ENCODE measurements around the gene GOT1. TPM values are rescaled to one million over a fixed set of nuclear protein-coding genes. Genes with fewer than 3 reads are reported as not detected.

Gene GOT1
- total RNA-seq, 4 donors from 2014 or later, result 8.6 to 19.9 (median 12.1) TPM

DNA sequence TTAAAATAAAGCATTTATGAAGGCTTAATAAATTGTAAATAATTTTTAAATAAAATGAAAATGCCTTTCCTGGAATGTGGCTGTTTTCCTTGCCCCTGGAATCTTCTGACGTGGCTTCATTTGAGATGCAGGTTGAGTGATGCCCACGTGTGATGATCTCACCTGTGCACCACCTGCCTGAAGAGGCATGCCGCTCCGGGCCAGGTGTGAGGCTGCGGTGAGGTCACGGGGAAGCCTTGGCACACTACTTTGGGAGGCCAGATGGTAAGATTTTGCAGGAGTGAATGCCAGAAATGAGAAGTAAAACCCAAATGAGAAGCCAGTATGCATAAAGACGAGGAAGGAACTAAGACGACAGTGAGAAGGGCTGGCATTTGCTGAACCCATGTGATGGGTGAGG lies 36.2 kb downstream of the GOT1 start:
- WGBS, 2 donors, result 72 to 84% methylated on average over 8 of the region's 8 CpGs

DNA sequence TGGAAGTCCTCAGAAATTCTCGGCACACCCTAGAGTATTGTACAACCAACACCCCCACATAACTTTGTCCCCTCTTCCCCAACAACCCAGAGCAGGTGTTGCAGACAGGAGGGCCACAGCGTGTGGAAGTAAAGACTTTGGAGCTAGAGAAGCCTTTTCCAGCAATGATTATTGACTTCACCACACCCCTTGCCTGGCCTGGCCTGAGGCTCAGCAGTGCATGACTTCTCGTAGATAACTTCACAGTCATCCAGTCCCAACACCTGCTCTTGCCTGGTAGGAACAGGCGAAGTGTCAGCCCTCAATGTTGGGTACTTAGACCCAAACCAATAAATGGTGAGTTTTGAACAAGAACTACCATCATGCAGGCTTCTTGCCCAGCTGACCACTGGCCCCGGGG lies 36.7 kb downstream of the GOT1 start:
- Histone ChIP-seq H3K27me3 (no peaks in the 10 kb centered on the region), H3K9me3 (no peaks in the 10 kb centered on the region), H3K27ac (no peak overlapping the region), H3K36me3 (peaks cover 0 to 45% (median 0%) of the 10 kb centered on the region in 3 donors), H3K4me3 (no peak overlapping the region), H3K4me1 (peaks cover 0 to 5% (median 2%) of the 10 kb centered on the region in 4 donors)
- WGBS, 2 donors, result 74 to 79% methylated on average over 5 of the region's 5 CpGs
- TF ChIP-seq, protein P1, sequence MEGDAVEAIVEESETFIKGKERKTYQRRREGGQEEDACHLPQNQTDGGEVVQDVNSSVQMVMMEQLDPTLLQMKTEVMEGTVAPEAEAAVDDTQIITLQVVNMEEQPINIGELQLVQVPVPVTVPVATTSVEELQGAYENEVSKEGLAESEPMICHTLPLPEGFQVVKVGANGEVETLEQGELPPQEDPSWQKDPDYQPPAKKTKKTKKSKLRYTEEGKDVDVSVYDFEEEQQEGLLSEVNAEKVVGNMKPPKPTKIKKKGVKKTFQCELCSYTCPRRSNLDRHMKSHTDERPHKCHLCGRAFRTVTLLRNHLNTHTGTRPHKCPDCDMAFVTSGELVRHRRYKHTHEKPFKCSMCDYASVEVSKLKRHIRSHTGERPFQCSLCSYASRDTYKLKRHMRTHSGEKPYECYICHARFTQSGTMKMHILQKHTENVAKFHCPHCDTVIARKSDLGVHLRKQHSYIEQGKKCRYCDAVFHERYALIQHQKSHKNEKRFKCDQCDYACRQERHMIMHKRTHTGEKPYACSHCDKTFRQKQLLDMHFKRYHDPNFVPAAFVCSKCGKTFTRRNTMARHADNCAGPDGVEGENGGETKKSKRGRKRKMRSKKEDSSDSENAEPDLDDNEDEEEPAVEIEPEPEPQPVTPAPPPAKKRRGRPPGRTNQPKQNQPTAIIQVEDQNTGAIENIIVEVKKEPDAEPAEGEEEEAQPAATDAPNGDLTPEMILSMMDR (IDR thresholded peaks at IDR 0.05), result no peak
- TF ChIP-seq POLR2A (IDR thresholded peaks at IDR 0.05) (no peak), EP300 (IDR thresholded peaks at IDR 0.05) (no peak)
- DNase-seq (ENCODE audit: low spot score in 2 of 2), result no peak

More for the DNA sequence above, 36.2 kb downstream of the GOT1 start:
- no peak for TF ChIP-seq POLR2A (IDR thresholded peaks at IDR 0.05)
- TF ChIP-seq, protein P1 (IDR thresholded peaks at IDR 0.05), result no peak
- no peak for TF ChIP-seq EP300 (IDR thresholded peaks at IDR 0.05)
- H3K27ac ChIP-seq, result no peak overlapping the region
- peaks cover 0 to 5% (median 2%) of the 10 kb centered on the region in 4 donors for H3K4me1 ChIP-seq
- DNase-seq (ENCODE audit: low spot score in 2 of 2), result no peak
- no peak overlapping the region for H3K4me3 ChIP-seq
- H3K36me3 ChIP-seq, result peaks cover 0 to 50% (median 0%) of the 10 kb centered on the region in 3 donors
- H3K27me3 ChIP-seq, result no peaks in the 10 kb centered on the region
- no peaks in the 10 kb centered on the region for H3K9me3 ChIP-seq

DNA sequence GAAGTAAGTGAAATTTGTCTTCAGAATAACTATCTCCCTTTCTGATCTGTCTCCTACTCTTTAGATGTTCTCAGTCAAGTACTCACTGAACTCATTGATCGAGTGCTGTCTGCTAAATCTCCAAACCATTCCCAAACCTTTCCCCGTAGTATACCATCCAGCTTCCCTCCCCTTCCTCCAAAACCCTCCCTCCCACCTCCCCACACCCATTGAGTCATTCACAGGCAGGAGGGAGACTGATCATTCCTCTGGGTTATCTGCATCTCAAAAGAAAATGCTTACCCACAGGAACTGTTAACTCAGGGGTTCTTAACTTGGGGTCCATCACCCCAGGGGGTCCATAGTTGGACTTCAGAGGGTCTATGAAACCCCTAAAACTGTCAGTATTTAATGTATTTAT lies 37.4 kb downstream of the GOT1 start:
- no peak overlapping the region for H3K4me3 ChIP-seq
- 43 to 50% methylated on average over 2 of the region's 2 CpGs for WGBS, 2 donors
- TF ChIP-seq POLR2A (IDR thresholded peaks at IDR 0.05), result no peak
- TF ChIP-seq, protein P1 (IDR thresholded peaks at IDR 0.05), result no peak
- no peak for TF ChIP-seq EP300 (IDR thresholded peaks at IDR 0.05)
- H3K9me3 ChIP-seq, result no peaks in the 10 kb centered on the region
- DNase-seq (ENCODE audit: low spot score in 2 of 2), result no peak
- H3K36me3 ChIP-seq, result peaks cover 0 to 38% (median 0%) of the 10 kb centered on the region in 3 donors
- H3K27ac ChIP-seq, result no peak overlapping the region
- no peaks in the 10 kb centered on the region for H3K27me3 ChIP-seq
- peaks cover 0 to 5% (median 2%) of the 10 kb centered on the region in 4 donors for H3K4me1 ChIP-seq

DNA sequence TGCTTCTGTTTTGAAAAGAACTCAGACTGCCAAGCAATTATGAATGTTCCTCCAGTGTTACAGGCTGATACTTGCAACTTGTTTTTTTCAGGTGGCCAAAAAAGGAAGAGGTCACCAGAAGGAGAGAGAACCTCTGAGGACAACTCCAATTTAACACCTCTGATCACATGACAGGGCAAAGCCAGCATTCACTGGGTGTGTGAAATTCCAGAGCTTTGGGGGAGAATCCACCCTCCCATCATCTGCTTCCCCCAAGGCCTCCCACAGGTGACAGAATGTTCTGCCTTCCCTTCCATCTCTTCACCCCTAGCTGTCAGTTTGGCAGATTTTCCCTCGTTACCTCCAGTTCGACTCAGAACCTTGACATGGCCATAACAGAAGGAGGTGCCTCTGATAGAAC lies 39.1 kb downstream of the GOT1 start:
- TF ChIP-seq POLR2A (IDR thresholded peaks at IDR 0.05) (no peak), EP300 (IDR thresholded peaks at IDR 0.05) (no peak)
- TF ChIP-seq, protein P1 (IDR thresholded peaks at IDR 0.05), result no peak
- Histone ChIP-seq H3K4me3 (no peak overlapping the region), H3K36me3 (peaks cover 0 to 21% (median 0%) of the 10 kb centered on the region in 3 donors), H3K27ac (no peak overlapping the region), H3K9me3 (no peaks in the 10 kb centered on the region), H3K4me1 (peaks cover 0 to 5% (median 2%) of the 10 kb centered on the region in 4 donors), H3K27me3 (no peaks in the 10 kb centered on the region)
- DNase-seq (ENCODE audit: low spot score in 2 of 2), result no peak
- 73 to 92% methylated on average over 2 of the region's 2 CpGs for WGBS, 2 donors

DNA sequence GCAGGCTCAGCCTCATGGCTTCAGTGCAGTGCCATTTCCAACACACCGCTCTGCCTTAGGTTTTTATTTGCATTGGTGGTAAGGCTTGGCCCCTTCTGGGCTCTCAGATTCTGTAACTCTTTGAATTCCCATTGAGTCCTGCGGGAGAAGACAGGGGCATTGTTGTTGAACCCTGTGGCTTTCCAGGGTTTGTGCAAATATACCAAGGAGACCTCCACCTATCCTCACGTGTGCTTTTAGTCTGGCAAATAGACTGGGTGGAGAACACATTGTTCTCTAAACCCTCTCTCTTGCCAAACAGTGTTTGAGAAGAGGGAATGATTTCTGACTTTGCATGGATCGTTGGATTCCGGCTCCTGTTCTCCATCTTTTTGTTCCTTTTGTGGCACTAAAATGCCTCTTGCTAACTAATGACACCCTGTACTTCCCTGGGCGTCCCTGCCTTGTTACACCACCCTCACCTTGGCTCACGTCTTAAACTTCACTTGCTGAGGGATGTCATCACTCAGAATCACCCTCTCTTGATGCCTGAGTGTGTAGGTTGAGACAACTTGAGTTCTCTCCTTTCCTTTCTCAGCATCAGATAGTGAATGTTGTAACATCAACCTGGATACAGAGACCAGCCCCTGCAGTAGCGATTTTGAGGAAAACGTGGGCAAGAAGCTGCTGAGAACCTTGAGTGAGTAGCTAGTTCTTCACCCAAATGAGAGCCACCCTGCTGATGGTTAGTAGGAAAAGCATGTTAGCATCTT lies 40.5 kb downstream of the GOT1 start:
- Histone ChIP-seq H3K36me3 (peaks cover 0 to 7% (median 0%) of the 10 kb centered on the region in 3 donors), H3K4me1 (peaks cover 0 to 5% (median 2%) of the 10 kb centered on the region in 4 donors), H3K9me3 (no peaks in the 10 kb centered on the region), H3K4me3 (no peak overlapping the region), H3K27me3 (no peaks in the 10 kb centered on the region), H3K27ac (no peak overlapping the region)
- DNase-seq (ENCODE audit: low spot score in 2 of 2), result no peak
- 72 to 78% methylated on average over 9 of the region's 9 CpGs for WGBS, 2 donors
- TF ChIP-seq EP300 (IDR thresholded peaks at IDR 0.05), result no peak
- TF ChIP-seq, protein P1 (IDR thresholded peaks at IDR 0.05), result no peak
- TF ChIP-seq POLR2A (IDR thresholded peaks at IDR 0.05), result no peak

Data from tibial nerve (tissue), 4 donors.